SK-N-SH (cell line): Measurements from ENCODE around the gene SETX. TPM values are rescaled to one million over a fixed set of nuclear protein-coding genes. Genes with fewer than 3 reads are reported as not detected.

Experiments used
- CTCF ChIA-PET: fragments of 300-600, 350-600 bp; formaldehyde crosslinking; extraction: SDS; loops from one replicate; lab custom pipeline; 2021; lab: Yijun Ruan, JAX
- POLR2A ChIA-PET: fragments of 350-600 bp; sonication (Branson Sonifier 250); formaldehyde crosslinking; extraction: SDS; loops from one replicate; lab custom pipeline; 2020; ENCODE audit warnings: antibody characterized with exemption, inconsistent platforms; lab: Yijun Ruan, JAX
- DNase-seq: peaks from one replicate; pipeline ENCODE4 v3.0.0; 2012
- H2AFZ ChIP-seq: fragments of 200-600 bp; sonication (generic); 2 replicates; pipeline ENCODE4 v1.8.1; 2016; ENCODE audit warnings: antibody characterized with exemption, mild to moderate bottlenecking, low read depth
- H3F3A ChIP-seq: fragments of 200-600 bp; sonication (generic); replicated peaks from 2 replicates; pipeline ENCODE3; 2016; ENCODE audit warnings: antibody characterized with exemption, mild to moderate bottlenecking; ENCODE audit not compliant: insufficient read depth
- H3K27ac ChIP-seq, 2 experiments: fragments of 200-500 bp in 1 of 2; fragments of 200-600 bp in 1 of 2; sonication (Bioruptor generic) in 1 of 2; sonication (generic), shearing (Covaris generic) in 1 of 2; 2 replicates each; pipeline versions ENCODE4 v1.5.1 to v1.6.1; 2014 to 2016; ENCODE audit warnings: low read depth in 2 of 2, inconsistent platforms in 1 of 2, low read length in 1 of 2, mild to moderate bottlenecking in 1 of 2, mixed read lengths in 1 of 2
- H3K27me3 ChIP-seq: fragments of 200-600 bp; sonication (generic), shearing (Covaris generic); 2 replicates; pipeline ENCODE4 v1.6.1; 2016; ENCODE audit warnings: mixed run types; ENCODE audit not compliant: insufficient read depth
- H3K36me3 ChIP-seq, 2 experiments: fragments of 200-500 bp in 1 of 2; fragments of 200-600 bp in 1 of 2; sonication (Bioruptor generic) in 1 of 2; sonication (generic) in 1 of 2; replicated peaks in 1 of 2; 2 replicates each; pipeline versions ENCODE3 to v1.5.1; 2014 to 2016; ENCODE audit warnings: low read length in 1 of 2, mild to moderate bottlenecking in 1 of 2; ENCODE audit not compliant: insufficient read depth in 2 of 2, control insufficient read depth in 1 of 2
- H3K4me1 ChIP-seq, 2 experiments: fragments of 200-500 bp in 1 of 2; fragments of 200-600 bp in 1 of 2; sonication (Bioruptor generic) in 1 of 2; sonication (generic), shearing (Covaris generic) in 1 of 2; 2 replicates each; pipeline versions ENCODE4 v1.5.1 to v1.6.1; 2014 to 2016; ENCODE audit warnings: low read depth in 1 of 2, low read length in 1 of 2, mixed run types in 1 of 2; ENCODE audit not compliant: insufficient read depth in 2 of 2, control insufficient read depth in 1 of 2
- H3K4me2 ChIP-seq: fragments of 200-600 bp; sonication (generic), shearing (Covaris generic); 2 replicates; pipeline ENCODE4 v1.6.1; 2017; ENCODE audit warnings: mixed run types
- H3K4me3 ChIP-seq, 2 experiments: fragments of 200-500 bp in 1 of 2; fragments of 200-600 bp in 1 of 2; sonication (Bioruptor generic) in 1 of 2; sonication (generic), shearing (Covaris generic) in 1 of 2; 2 replicates each; pipeline versions ENCODE4 v1.5.1 to v1.8.1; 2014 to 2016; ENCODE audit warnings: low read depth in 2 of 2, inconsistent platforms in 1 of 2, low read length in 1 of 2, mild to moderate bottlenecking in 1 of 2, mixed read lengths in 1 of 2, moderate library complexity in 1 of 2
- H3K79me2 ChIP-seq: fragments of 200-600 bp; sonication (generic); 2 replicates; pipeline ENCODE4 v1.8.1; 2017; ENCODE audit warnings: mild to moderate bottlenecking; ENCODE audit not compliant: insufficient read depth
- H3K9ac ChIP-seq: fragments of 200-600 bp; sonication (generic); 2 replicates; pipeline ENCODE4 v1.6.1; 2017; ENCODE audit warnings: mixed run types
- H3K9me2 ChIP-seq: fragments of 200-600 bp; sonication (generic); 2 replicates; pipeline ENCODE4 v1.6.1; 2017; ENCODE audit warnings: mixed run types
- H3K9me3 ChIP-seq: fragments of 200-600 bp; sonication (generic); 2 replicates; pipeline ENCODE4 v1.6.1; 2017; ENCODE audit warnings: mixed run types, mild to moderate bottlenecking, moderate library complexity
- H4K20me1 ChIP-seq: fragments of 200-600 bp; sonication (generic); 2 replicates; pipeline ENCODE4 v1.6.1; 2017; ENCODE audit warnings: mild to moderate bottlenecking, mixed run types; ENCODE audit not compliant: insufficient read depth
- EZH2phosphoT487 ChIP-seq: fragments of 200-600 bp; sonication (generic); IDR thresholded peaks from 2 replicates; pipeline ENCODE4 v1.6.1; 2017; ENCODE audit warnings: low read depth, mixed run types, mild to moderate bottlenecking, antibody characterized with exemption, moderate library complexity, borderline replicate concordance
- FOXM1 ChIP-seq: IDR thresholded peaks from 2 replicates; pipeline ENCODE4 v1.4.0; 2012; ENCODE audit warnings: low read depth, mild to moderate bottlenecking
- GATA2 ChIP-seq: sonication (generic); formaldehyde crosslinking; IDR thresholded peaks from 2 replicates; pipeline ENCODE4 v1.5.0; 2020; ENCODE audit warnings: mild to moderate bottlenecking, missing genetic modification reagents
- JUND ChIP-seq: IDR thresholded peaks from 2 replicates; pipeline ENCODE4 v1.4.0; 2012
- MEF2A ChIP-seq: IDR thresholded peaks from 2 replicates; pipeline ENCODE4 v1.4.0; 2012; ENCODE audit warnings: low read depth, borderline replicate concordance
- MXI1 ChIP-seq: IDR thresholded peaks from 2 replicates; pipeline ENCODE4 v1.6.1; 2012; ENCODE audit warnings: mild to moderate bottlenecking, low read depth, low read length, improper control_type of control experiment
- NFIC ChIP-seq: IDR thresholded peaks from 2 replicates; pipeline ENCODE4 v1.4.0; 2012; ENCODE audit warnings: borderline replicate concordance
- POLR2AphosphoS5 ChIP-seq: IDR thresholded peaks from 2 replicates; pipeline ENCODE4 v1.6.1; 2012; ENCODE audit warnings: low read depth, low read length
- RCOR1 ChIP-seq: fragments of 150-350 bp; IDR thresholded peaks from 2 replicates; pipeline ENCODE4 v1.6.1; 2017; ENCODE audit warnings: antibody characterized with exemption, low read length
- TAF1 ChIP-seq: IDR thresholded peaks from 2 replicates; pipeline ENCODE4 v1.6.1; 2012; ENCODE audit warnings: low read depth, mild to moderate bottlenecking, low read length, moderate library complexity, borderline replicate concordance
- TCF12 ChIP-seq: IDR thresholded peaks from 2 replicates; pipeline ENCODE4 v1.4.0; 2012
- TEAD4 ChIP-seq: IDR thresholded peaks from 2 replicates; pipeline ENCODE4 v1.4.0; 2012; ENCODE audit warnings: mild to moderate bottlenecking, borderline replicate concordance; ENCODE audit not compliant: insufficient read depth
- WGBS: methylation state at CpG from one replicate; pipeline ENCODE4 v1.1.6; 2017; ENCODE audit warnings: low lambda C conversion rate; 5-methylcytosine and 5-hydroxymethylcytosine counted together
- polyA plus RNA-seq, 3 experiments: library from polyadenylated mRNA; depleted of rRNA; stranded (reverse); fragments of >200 nt; gene quantifications; 2 replicates each; pipeline ENCODE4 v1.2.3, GENCODE V29; 2012
- TF ChIP-seq, protein P1 (sequence below): fragments of 200-600 bp; sonication (generic); IDR thresholded peaks from 2 replicates; pipeline ENCODE4 v1.6.1; 2017; ENCODE audit warnings: antibody characterized with exemption, mild to moderate bottlenecking, moderate library complexity
- TF ChIP-seq, protein P2 (sequence below): fragments of 150-350 bp; IDR thresholded peaks from 2 replicates; pipeline ENCODE4 v1.6.1; 2017; ENCODE audit warnings: antibody characterized with exemption, low read length, low read depth, borderline replicate concordance
- TF ChIP-seq, protein P3 (sequence below): fragments of 150-350 bp; IDR thresholded peaks from 2 replicates; pipeline ENCODE4 v1.6.1; 2016; ENCODE audit warnings: mild to moderate bottlenecking, low read depth, low read length
- TF ChIP-seq, protein P4 (sequence below): IDR thresholded peaks from 2 replicates; pipeline ENCODE4; 2012
- TF ChIP-seq, protein P5 (sequence below): IDR thresholded peaks from 2 replicates; pipeline ENCODE4 v1.4.0; 2012; ENCODE audit warnings: low read depth, borderline replicate concordance
- TF ChIP-seq, protein P6 (sequence below): IDR thresholded peaks from 2 replicates; pipeline ENCODE4 v1.6.1; 2012; ENCODE audit warnings: mild to moderate bottlenecking, low read depth, low read length, moderate library complexity
- TF ChIP-seq, protein P7 (sequence below): IDR thresholded peaks from 2 replicates; pipeline ENCODE4 v1.4.0; 2012; ENCODE audit warnings: low read depth

SETX gene
- polyA plus RNA-seq, 1 of the 3 experiments (the other 2 are of a cell fraction) = 12.3 TPM

DNA sequence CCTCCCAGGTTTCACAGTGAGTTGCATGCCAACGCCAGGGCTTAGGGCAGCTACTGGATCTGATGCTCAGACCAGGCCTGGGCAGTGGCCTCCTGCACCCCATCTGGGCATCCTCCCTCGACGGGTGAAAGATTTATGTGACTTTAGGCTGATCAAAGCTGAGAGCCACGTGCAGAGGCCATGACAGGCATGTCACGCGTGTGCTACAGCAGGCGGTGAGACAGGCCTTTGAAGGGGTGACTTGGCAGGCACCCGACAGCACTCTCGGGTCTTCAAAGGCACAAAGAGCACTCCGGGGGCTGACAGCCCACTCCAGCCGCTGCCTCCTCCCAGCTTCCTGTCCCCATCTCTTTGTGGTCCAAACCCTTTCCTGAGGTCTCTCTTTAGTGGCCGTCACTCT lies 126.7 kb downstream of the SETX start (continued):
- TF ChIP-seq, protein P1, sequence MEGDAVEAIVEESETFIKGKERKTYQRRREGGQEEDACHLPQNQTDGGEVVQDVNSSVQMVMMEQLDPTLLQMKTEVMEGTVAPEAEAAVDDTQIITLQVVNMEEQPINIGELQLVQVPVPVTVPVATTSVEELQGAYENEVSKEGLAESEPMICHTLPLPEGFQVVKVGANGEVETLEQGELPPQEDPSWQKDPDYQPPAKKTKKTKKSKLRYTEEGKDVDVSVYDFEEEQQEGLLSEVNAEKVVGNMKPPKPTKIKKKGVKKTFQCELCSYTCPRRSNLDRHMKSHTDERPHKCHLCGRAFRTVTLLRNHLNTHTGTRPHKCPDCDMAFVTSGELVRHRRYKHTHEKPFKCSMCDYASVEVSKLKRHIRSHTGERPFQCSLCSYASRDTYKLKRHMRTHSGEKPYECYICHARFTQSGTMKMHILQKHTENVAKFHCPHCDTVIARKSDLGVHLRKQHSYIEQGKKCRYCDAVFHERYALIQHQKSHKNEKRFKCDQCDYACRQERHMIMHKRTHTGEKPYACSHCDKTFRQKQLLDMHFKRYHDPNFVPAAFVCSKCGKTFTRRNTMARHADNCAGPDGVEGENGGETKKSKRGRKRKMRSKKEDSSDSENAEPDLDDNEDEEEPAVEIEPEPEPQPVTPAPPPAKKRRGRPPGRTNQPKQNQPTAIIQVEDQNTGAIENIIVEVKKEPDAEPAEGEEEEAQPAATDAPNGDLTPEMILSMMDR = no peak
- TF ChIP-seq TCF12 = no peak
- TF ChIP-seq, protein P2, sequence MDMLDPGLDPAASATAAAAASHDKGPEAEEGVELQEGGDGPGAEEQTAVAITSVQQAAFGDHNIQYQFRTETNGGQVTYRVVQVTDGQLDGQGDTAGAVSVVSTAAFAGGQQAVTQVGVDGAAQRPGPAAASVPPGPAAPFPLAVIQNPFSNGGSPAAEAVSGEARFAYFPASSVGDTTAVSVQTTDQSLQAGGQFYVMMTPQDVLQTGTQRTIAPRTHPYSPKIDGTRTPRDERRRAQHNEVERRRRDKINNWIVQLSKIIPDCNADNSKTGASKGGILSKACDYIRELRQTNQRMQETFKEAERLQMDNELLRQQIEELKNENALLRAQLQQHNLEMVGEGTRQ = no peak
- TF ChIP-seq, protein P3, sequence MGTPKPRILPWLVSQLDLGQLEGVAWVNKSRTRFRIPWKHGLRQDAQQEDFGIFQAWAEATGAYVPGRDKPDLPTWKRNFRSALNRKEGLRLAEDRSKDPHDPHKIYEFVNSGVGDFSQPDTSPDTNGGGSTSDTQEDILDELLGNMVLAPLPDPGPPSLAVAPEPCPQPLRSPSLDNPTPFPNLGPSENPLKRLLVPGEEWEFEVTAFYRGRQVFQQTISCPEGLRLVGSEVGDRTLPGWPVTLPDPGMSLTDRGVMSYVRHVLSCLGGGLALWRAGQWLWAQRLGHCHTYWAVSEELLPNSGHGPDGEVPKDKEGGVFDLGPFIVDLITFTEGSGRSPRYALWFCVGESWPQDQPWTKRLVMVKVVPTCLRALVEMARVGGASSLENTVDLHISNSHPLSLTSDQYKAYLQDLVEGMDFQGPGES = no peak
- TF ChIP-seq FOXM1 = no peak

DNA sequence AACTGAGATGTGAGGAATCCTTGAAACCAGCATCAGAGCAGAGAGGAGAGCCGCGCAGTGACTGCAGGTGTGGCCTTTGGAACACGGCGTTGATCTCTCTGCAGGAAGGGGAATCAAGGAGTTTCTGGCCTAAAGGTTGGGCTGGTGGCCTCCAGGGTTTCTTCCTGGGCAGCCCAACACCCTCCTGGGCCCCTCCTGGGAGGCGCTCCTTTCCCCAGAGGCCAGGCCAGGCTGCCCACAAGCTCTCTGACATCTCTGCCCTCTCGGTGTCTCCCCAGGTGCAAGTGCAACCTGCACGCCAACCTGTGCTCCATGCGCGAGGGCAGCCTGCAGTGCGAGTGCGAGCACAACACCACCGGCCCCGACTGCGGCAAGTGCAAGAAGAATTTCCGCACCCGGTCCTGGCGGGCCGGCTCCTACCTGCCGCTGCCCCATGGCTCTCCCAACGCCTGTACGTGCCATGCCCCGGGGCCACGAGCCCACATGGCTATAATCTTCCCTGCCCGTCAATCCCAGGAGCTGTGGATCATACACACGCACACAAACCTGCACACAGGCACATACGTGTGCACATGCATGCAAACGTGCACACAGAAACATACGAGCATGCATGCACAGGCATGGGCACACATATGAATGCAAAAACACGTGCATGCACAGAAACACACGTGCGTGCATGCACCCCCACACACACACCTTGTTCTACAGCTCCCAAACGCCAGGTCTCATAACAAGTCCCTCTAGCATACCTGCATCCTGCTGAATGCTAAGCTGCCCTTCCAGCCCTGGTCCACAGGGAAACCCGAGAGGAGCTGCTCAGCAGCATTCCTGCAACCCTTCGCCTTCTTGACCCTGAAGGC lies 128.0 kb downstream of the SETX start:
- H3K79me2 ChIP-seq = no peaks in the 10 kb centered on the region
- no peaks in the 10 kb centered on the region for H3K36me3 ChIP-seq
- H3K4me2 ChIP-seq = no peak overlapping the region
- H3K4me1 ChIP-seq = peaks cover 0 to 12% of the 10 kb centered on the region in 2 experiments; a peak in 1 of 4 replicates
- no peaks in the 10 kb centered on the region for H3K9me3 ChIP-seq
- no peak for DNase-seq
- WGBS = 84% methylated on average over 16 of the region's 34 CpGs
- ChIA-PET CTCF (interaction anchor here (1.0 to 2.6 kb wide), 4 partner anchors 9 to 122 kb away, joined by 3 to 16 read pairs (median 6); no protein-coding TSS in a partner anchor), POLR2A (no interaction called here)
- no peak overlapping the region for H3K9ac ChIP-seq
- no peak overlapping the region for H3K4me3 ChIP-seq
- no peaks in the 10 kb centered on the region for H3K27me3 ChIP-seq
- no peaks in the 10 kb centered on the region for H3F3A ChIP-seq
- no peak overlapping the region for H2AFZ ChIP-seq
- H3K9me2 ChIP-seq = no peaks in the 10 kb centered on the region
- H4K20me1 ChIP-seq = no peaks in the 10 kb centered on the region
- no peak overlapping the region for H3K27ac ChIP-seq
- TF ChIP-seq, protein P4, sequence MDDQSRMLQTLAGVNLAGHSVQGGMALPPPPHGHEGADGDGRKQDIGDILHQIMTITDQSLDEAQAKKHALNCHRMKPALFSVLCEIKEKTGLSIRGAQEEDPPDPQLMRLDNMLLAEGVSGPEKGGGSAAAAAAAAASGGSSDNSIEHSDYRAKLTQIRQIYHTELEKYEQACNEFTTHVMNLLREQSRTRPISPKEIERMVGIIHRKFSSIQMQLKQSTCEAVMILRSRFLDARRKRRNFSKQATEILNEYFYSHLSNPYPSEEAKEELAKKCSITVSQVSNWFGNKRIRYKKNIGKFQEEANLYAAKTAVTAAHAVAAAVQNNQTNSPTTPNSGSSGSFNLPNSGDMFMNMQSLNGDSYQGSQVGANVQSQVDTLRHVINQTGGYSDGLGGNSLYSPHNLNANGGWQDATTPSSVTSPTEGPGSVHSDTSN = no peak
- no peak for TF ChIP-seq NFIC
- TF ChIP-seq TEAD4 = no peak
- no peak for TF ChIP-seq GATA2 (CRISPR knock-in tag)
- no peak for TF ChIP-seq RCOR1
- TF ChIP-seq, protein P5, sequence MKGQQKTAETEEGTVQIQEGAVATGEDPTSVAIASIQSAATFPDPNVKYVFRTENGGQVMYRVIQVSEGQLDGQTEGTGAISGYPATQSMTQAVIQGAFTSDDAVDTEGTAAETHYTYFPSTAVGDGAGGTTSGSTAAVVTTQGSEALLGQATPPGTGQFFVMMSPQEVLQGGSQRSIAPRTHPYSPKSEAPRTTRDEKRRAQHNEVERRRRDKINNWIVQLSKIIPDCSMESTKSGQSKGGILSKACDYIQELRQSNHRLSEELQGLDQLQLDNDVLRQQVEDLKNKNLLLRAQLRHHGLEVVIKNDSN = no peak
- TF ChIP-seq MXI1 = no peak
- no peak for TF ChIP-seq MEF2A
- TF ChIP-seq, protein P2 = no peak
- no peak for TF ChIP-seq POLR2AphosphoS5
- TF ChIP-seq, protein P6, sequence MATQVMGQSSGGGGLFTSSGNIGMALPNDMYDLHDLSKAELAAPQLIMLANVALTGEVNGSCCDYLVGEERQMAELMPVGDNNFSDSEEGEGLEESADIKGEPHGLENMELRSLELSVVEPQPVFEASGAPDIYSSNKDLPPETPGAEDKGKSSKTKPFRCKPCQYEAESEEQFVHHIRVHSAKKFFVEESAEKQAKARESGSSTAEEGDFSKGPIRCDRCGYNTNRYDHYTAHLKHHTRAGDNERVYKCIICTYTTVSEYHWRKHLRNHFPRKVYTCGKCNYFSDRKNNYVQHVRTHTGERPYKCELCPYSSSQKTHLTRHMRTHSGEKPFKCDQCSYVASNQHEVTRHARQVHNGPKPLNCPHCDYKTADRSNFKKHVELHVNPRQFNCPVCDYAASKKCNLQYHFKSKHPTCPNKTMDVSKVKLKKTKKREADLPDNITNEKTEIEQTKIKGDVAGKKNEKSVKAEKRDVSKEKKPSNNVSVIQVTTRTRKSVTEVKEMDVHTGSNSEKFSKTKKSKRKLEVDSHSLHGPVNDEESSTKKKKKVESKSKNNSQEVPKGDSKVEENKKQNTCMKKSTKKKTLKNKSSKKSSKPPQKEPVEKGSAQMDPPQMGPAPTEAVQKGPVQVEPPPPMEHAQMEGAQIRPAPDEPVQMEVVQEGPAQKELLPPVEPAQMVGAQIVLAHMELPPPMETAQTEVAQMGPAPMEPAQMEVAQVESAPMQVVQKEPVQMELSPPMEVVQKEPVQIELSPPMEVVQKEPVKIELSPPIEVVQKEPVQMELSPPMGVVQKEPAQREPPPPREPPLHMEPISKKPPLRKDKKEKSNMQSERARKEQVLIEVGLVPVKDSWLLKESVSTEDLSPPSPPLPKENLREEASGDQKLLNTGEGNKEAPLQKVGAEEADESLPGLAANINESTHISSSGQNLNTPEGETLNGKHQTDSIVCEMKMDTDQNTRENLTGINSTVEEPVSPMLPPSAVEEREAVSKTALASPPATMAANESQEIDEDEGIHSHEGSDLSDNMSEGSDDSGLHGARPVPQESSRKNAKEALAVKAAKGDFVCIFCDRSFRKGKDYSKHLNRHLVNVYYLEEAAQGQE = no peak
- TF ChIP-seq TAF1 = no peak
- no peak for TF ChIP-seq EZH2phosphoT487
- TF ChIP-seq, protein P7, sequence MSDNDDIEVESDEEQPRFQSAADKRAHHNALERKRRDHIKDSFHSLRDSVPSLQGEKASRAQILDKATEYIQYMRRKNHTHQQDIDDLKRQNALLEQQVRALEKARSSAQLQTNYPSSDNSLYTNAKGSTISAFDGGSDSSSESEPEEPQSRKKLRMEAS = no peak
- no peak for TF ChIP-seq JUND
